K562 (cell line): ENCODE data around the gene TTC19. TPM values are rescaled to one million over a fixed set of nuclear protein-coding genes. Genes with fewer than 3 reads are reported as not detected.

Experiments
- ATAC-seq: fragments of 200-7000 bp; cut with Tn5 transposase; 3 replicates; pipeline ENCODE4 v1.9.1; 2020; ENCODE audit warnings: moderate library complexity
- BruUV-seq: library from RNA; stranded (reverse); fragments of 400-500 nt; replicated peaks from 2 replicates; lab custom pipeline; 2021; lab: Mats Ljungman, UMichigan
- CTCF ChIA-PET: fragments of 300-600 bp; formaldehyde crosslinking; extraction: SDS; loops from one replicate; lab custom pipeline; 2021; ENCODE audit warnings: low intra/inter-chr PET ratio; lab: Yijun Ruan, JAX
- POLR2A ChIA-PET: fragments of 300-600, 350-650 bp; sonication (Branson Sonifier 250); formaldehyde crosslinking; extraction: SDS; loops from one replicate; lab custom pipeline; 2021; ENCODE audit warnings: antibody characterized with exemption, inconsistent platforms; lab: Yijun Ruan, JAX
- DNase-seq, 4 experiments: peaks; one replicate each; pipeline versions ENCODE4 v3.0.0 to v3.0.0-alpha.2; 2011 to 2018; ENCODE audit warnings: low spot score in 3 of 4, mixed read lengths in 3 of 4; ENCODE audit errors: extremely low read depth in 1 of 4
- FAIRE-seq: peaks from 2 replicates; lab custom pipeline; 2011; peaks lifted over from hg19 to GRCh38; lab: Jason Lieb, UNC
- H2AFZ ChIP-seq: 2 replicates; pipeline ENCODE4 v1.6.0; 2011; ENCODE audit warnings: low read depth, low read length, control low read depth, inconsistent platforms
- H3K27ac ChIP-seq: fragments of 200-600 bp; 3 replicates; pipeline ENCODE4 v1.8.0; 2011; ENCODE audit warnings: low read depth, mild to moderate bottlenecking, control low read depth, inconsistent platforms, low read length, moderate library complexity, mixed read lengths; ENCODE audit errors: extremely low read depth
- H3K27me3 ChIP-seq, 2 experiments: fragments of 300-600 bp in 1 of 2; 2 replicates in 1 of 2; 3 replicates in 1 of 2; pipeline versions ENCODE4 v1.6.0 to v1.8.0; 2011; ENCODE audit warnings: inconsistent platforms in 2 of 2, low read length in 2 of 2, mild to moderate bottlenecking in 1 of 2, mixed read lengths in 1 of 2, moderate library complexity in 1 of 2; ENCODE audit not compliant: control insufficient read depth in 2 of 2, insufficient read depth in 2 of 2
- H3K36me3 ChIP-seq: fragments of 300-600 bp; 3 replicates; pipeline ENCODE4 v1.8.0; 2011; ENCODE audit warnings: mild to moderate bottlenecking, low read length, inconsistent platforms; ENCODE audit not compliant: control insufficient read depth, insufficient read depth
- H3K4me1 ChIP-seq, 2 experiments: fragments of 200-600 bp in 1 of 2; replicated peaks in 1 of 2; 2 replicates in 1 of 2; 3 replicates in 1 of 2; pipeline versions ENCODE4 v1.5.1 to v1.8.0; 2011; ENCODE audit warnings: inconsistent platforms in 2 of 2, low read length in 2 of 2, mild to moderate bottlenecking in 1 of 2, mixed read lengths in 1 of 2, moderate library complexity in 1 of 2; ENCODE audit not compliant: control insufficient read depth in 2 of 2, insufficient read depth in 2 of 2
- H3K4me2 ChIP-seq: 2 replicates; pipeline ENCODE4 v1.6.1; 2011; ENCODE audit warnings: low read length, control low read depth, inconsistent platforms, mixed read lengths; ENCODE audit not compliant: insufficient read depth
- H3K4me3 ChIP-seq: fragments of 200-600 bp; sonication (generic), shearing (Covaris generic); 2 replicates; pipeline ENCODE4 v1.5.1; 2016; ENCODE audit warnings: control low read depth, inconsistent platforms
- H3K79me2 ChIP-seq: fragments of 200-600 bp; 3 replicates; pipeline ENCODE4 v1.8.0; 2011; ENCODE audit warnings: low read length, inconsistent platforms; ENCODE audit not compliant: control insufficient read depth, insufficient read depth
- H3K9ac ChIP-seq, 2 experiments: 2 replicates each; pipeline versions ENCODE4 v1.6.0 to v1.6.1; 2011; ENCODE audit warnings: low read depth in 2 of 2, low read length in 2 of 2, control low read depth in 1 of 2, inconsistent platforms in 1 of 2, mild to moderate bottlenecking in 1 of 2, mixed read lengths in 1 of 2; ENCODE audit not compliant: insufficient read depth in 1 of 2
- H3K9me1 ChIP-seq: one replicate; pipeline ENCODE4 v1.6.0; 2011; ENCODE audit warnings: inconsistent platforms, mild to moderate bottlenecking, low read length, moderate library complexity; ENCODE audit not compliant: control insufficient read depth, insufficient read depth
- H3K9me3 ChIP-seq: replicated peaks from 2 replicates; pipeline ENCODE4 v1.5.1; 2011; ENCODE audit warnings: low read depth, low read length, inconsistent platforms; ENCODE audit not compliant: control insufficient read depth, insufficient read depth
- H4K20me1 ChIP-seq: replicated peaks from 2 replicates; pipeline ENCODE4 v1.6.1; 2011; ENCODE audit warnings: low read length, inconsistent platforms, mixed read lengths; ENCODE audit not compliant: control insufficient read depth, insufficient read depth
- MCM7 ChIP-seq, 2 experiments: fragments of 450-650 bp; IDR thresholded peaks; 2 replicates each; pipeline ENCODE4 v1.6.1; 2016 to 2018
- ZBTB40 ChIP-seq, 2 experiments: fragments of 450-650 bp in 1 of 2; sonication (generic) in 1 of 2; formaldehyde crosslinking in 1 of 2; IDR thresholded peaks; 2 replicates each; pipeline versions ENCODE4 v1.7.1 to v1.9.0; 2016 to 2022; ENCODE audit warnings: inconsistent platforms in 1 of 2, mild to moderate bottlenecking in 1 of 2, missing genetic modification reagents in 1 of 2
- WGBS: fragments of 100-300 bp; shearing (Covaris generic); methylation state at CpG from one replicate; pipeline ENCODE4 v1.1.6; 2016; ENCODE audit warnings: low coverage, mixed read lengths; ENCODE audit not compliant: insufficient coverage; ENCODE audit errors: missing lambda C conversion rate; 5-methylcytosine and 5-hydroxymethylcytosine counted together
- in situ Hi-C: fragments of 300-500 bp; cut with MboI; formaldehyde crosslinking; loops from 4 replicates; pipeline ENCODE4 v1.15.0; 2018; ENCODE audit warnings: inconsistent platforms, mixed read lengths
- intact Hi-C: fragments of 100-400 bp; cut with micrococcal nuclease; formaldehyde crosslinking; loops from 2 replicates; pipeline ENCODE4 v1.14.2; 2022
- polyA plus RNA-seq, 8 experiments: library from polyadenylated mRNA; depleted of rRNA in 4 of 8; stranded (reverse) in 5 of 8; unstranded in 3 of 8; fragments of >200 nt; fragmentation: Nextera tagmentation in 2 of 8; fragmentation: Illumina TruSeq in 1 of 8; extraction: Ambion mirVana in 2 of 8; extraction: Trizol in 1 of 8; gene quantifications; 2 replicates each; pipeline versions ENCODE4 v1.2.1 to v1.2.3, GENCODE V29; 2011 to 2014; ENCODE audit warnings: inconsistent platforms in 1 of 8, missing spikeins in 1 of 8
- total RNA-seq, 7 experiments: library from RNA; depleted of rRNA in 6 of 7; stranded (reverse); fragments of >200 nt in 6 of 7; fragmentation: Illumina TruSeq in 2 of 7; extraction: Trizol in 2 of 7; gene quantifications; 2 replicates each; pipeline versions ENCODE4 v1.2.1 to v1.2.3, GENCODE V29; 2011 to 2021; ENCODE audit warnings: low replicate concordance in 1 of 7

Gene TTC19
- total and polyA plus RNA-seq, 9 of the 15 experiments (the other 6 are each of a cell fraction or from before 2014, with no cell fraction given) = 8.1 to 60.8 (median 25.3) TPM

DNA sequence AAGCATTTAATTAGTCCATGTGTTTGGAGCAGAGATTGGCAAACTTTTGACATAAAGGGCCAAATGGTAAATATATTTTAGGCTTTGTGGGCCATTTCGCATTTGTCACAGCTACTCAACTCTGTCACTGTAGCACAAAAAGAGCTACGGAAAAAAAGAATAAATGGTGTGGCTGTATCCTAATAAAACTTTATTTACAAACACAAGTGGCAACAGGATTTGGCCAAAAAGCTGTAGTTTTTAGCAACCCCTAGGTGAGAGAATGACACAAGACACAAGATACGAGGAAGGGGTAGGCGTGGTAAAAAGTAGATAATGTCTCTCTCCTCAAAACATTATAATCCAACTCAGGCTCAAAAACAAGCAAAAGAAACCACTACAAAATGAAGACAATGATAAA, 66.5 kb downstream of the TTC19 start:
- POLR2A ChIA-PET = no interaction called here
- intact Hi-C loops = no loop called here
- H3K9me3 ChIP-seq = no peaks in the 10 kb centered on the region

More for the DNA sequence above, 66.5 kb downstream of the TTC19 start:
- Histone ChIP-seq H3K27ac (no peak overlapping the region), H3K4me2 (no peak overlapping the region), H3K9ac (no peak overlapping the region), H3K79me2 (no peaks in the 10 kb centered on the region), H4K20me1 (no peaks in the 10 kb centered on the region), H3K4me1 (no peaks in the 10 kb centered on the region), H3K9me1 (no peaks in the 10 kb centered on the region), H3K36me3 (peaks cover 79% of the 10 kb centered on the region), H2AFZ (no peak overlapping the region), H3K4me3 (no peak overlapping the region), H3K27me3 (no peaks in the 10 kb centered on the region)
- TF ChIP-seq ZBTB40 (IDR thresholded peaks at IDR 0.05) (peak; percentile 85), ZBTB40 (CRISPR knock-in tag; IDR thresholded peaks at IDR 0.05) (peak; percentile 65), MCM7 (IDR thresholded peaks at IDR 0.05) (no peak)
- 93% methylated on average over 4 of the region's 4 CpGs for WGBS
- DNase-seq = no peak
- FAIRE-seq = no peak
- no TSS peak for BruUV-seq
- ATAC-seq = no peak
- CTCF ChIA-PET = no interaction called here
- in situ Hi-C loops = no loop called here
